NB4 (cell line): ENCODE results near the gene SMPX.

Source experiments
- CTCF ChIP-seq: IDR thresholded peaks from one replicate; pipeline ENCODE4 v1.5.1; 2012; ENCODE audit warnings: low read depth, low read length
- MYC ChIP-seq: IDR thresholded peaks from 2 replicates; pipeline ENCODE4 v1.6.1; 2011; ENCODE audit warnings: low read depth, low read length

DNA sequence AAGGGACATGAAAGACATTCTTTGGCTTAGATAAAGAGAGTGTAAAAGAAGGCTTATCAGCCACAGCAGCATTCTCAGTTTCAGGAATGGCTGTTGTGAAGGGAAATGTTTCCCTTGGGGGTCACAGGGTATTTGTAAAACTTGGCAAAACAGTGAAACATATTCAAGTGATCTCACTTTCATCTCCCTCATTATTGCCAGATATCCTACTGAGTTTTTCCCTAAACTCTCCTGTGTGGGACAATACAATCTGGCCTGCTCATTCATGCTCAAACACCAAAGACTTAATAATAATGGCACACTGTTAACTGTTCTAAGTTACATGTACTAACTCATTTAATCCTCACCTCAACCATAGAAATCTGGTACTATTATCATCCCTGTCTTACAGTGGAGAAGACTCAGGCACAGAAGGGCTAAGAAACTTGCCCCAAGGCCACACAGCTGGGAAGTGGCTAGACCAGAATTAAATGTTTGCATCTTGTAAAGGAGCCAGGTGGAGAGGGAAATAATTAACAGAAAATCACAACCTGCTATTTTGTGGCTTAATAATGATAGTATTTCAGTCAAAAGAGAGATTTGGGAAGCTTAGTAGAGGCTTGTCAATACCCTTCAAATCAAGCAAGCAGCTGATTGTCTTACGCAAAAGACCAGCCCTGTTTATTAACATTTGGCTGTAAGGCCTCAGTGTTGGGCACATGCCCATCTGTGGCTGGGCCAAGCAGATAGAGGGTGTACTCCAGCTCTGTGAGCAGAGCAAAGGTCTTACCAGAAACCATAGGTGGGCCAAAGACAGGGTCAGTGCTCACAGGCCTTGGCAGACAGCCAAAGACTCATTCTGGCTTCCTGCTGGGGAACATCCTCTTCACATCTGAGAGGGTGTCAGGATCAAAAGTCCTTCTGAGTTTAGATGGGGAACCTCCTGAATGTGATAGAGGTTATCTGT lies 17.3 kb downstream of the SMPX start:
- TF ChIP-seq CTCF (no peak), MYC (no peak)
